Inflammatory macrophage treated with lipopolysaccharide for 4 hours (primary cell): ENCODE data around the gene DCLK2.

Source experiments
- DNase-seq: peaks from one replicate; pipeline ENCODE4 v3.0.0-alpha.2; 2020

Gene DCLK2

DNA sequence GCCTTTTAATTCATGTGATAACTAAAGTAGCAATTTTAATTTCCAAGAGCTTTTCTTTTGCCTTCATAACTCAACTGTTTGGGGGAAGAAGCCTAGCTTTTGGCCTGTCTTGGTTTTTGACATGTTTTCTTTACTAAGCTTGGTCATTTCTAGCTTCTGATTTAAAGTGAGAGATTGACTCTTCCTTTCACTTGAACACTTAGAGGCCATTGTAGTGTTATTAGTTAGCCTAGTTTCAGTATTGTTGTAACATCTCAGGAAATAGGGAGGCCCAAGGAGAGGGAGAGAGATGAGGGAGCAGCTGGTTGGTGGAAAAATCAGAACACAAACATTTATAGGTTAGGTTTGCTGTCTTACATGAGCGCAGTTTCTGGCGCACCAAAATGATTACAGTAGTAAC lies 44.8 kb downstream of the DCLK2 start:
- no peak for DNase-seq

DNA sequence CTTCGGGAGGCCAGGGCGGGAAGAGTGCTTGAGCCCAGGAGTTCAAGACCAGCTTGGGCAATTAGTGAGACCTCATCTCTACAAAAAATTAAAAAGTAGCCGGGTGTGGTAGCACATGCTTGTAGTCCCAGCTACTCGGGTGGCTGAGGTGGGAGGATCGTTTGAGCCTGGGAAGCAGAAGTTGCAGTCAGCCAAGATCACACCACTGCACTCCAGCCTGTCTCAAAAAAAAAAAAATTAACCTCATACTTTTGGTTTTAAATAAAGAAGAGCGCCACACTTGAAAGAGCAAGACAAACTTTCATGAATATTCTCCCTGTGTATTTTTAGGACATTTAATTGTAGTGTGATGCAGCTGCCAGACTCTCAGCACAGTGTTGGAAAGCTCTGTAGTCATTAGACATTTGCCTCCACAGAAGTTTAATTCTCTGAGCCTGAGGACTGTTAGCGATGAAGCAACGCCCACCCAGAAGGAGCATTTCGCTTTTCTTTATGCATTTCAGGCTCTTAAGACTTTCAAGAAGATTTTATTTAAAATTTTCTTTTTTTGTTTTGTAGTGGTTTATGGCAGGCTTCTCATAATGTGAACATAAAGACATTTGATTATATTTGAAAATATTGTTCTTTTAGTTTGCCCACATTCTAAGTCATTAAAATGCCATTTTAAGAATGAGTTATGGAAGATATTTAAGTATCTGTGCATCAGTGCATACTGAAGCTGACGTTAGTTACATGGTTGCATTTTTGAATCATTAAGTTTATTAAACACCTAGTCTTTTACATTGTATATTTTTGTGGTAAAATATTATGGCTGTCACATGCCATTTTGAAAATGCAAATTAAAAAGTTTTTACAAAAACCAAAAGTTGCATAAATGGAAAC lies 45.8 kb downstream of the DCLK2 start:
- DNase-seq, result peak; percentile 21

DNA sequence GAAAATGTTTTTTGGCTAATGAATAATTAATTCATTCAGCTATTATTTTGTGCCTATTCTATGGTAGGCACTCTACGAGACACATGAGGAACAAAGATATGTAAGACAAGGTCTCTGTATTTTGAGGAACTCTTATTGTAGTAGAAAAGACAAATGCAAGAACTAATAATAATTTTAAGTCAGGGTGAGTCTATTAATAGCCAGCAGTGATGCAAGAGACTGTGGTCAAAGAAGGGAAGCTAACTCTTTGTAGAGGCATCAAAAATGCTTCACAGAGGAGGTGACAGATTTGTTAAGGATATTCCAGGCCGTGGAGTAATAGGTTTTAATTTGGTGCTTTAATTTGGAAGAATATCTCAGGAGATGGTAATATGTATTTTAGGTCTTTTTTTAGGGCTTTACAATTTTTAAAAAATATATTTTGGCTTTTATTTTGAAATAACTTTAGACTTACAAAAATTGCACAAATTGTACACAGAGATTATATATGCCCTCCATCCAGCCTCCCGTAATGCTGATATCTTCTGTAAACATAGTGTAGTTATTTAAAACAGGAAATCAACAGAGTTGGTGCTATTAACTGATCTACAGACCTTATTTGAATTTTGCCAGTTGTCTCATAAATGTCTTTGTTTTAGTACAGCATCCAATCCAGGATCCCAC lies 48.1 kb downstream of the DCLK2 start:
- DNase-seq, result peak; percentile 79

DNA sequence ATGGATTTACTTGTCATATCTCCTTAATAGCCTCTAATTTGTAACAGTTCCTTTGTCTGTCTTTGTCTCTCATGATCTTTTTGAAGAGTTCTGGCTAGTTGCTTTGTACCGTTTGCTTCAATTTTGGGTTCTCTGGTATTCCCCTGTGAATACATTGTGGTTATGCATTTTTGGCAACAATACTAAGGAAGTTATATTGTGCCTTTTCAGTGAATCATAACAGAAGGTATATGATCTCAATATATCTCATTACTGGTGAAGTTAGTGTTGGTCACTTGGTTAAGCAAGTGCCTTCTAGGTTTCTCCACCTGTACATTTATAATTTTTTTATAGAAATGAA lies 48.6 kb downstream of the DCLK2 start:
- peak; percentile 27 for DNase-seq

DNA sequence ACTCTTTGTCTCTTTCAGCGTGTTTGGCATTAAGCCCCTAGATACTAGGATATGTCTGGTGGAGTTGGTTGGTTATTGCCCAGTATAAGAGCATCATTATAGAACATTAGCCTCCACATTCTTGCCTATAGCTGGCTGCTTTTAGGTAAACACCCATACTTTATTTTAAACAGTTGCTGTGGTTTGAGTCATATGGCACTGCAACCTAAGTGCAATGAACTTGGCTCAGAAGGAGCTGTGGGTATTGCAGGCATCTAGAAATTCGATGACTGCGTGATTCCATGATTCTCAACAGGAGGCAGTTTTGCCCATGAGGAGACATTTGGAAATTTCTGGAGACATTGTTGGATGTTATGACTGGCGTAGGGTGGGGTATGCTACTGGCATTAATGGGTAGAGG lies 49.5 kb downstream of the DCLK2 start:
- no peak for DNase-seq

DNA sequence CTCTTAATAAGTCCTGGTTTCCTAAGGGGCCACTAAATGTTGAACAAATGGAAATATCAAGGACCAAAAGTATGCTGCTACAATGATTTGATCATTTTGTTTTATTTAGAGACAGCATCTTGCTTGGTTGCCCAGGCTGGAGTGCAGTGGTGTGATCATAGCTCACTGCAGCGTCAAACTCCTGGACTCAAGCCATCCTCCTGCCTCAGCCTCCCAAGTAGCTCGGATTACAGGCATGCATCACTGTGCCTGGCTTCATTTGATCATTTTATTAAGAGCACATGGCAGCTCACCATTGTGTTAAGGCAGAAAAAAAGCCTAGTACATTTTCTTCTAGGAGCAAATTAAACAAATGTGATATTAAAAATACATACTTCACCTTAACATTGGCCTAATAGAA lies 52.7 kb downstream of the DCLK2 start:
- DNase-seq, result no peak

DNA sequence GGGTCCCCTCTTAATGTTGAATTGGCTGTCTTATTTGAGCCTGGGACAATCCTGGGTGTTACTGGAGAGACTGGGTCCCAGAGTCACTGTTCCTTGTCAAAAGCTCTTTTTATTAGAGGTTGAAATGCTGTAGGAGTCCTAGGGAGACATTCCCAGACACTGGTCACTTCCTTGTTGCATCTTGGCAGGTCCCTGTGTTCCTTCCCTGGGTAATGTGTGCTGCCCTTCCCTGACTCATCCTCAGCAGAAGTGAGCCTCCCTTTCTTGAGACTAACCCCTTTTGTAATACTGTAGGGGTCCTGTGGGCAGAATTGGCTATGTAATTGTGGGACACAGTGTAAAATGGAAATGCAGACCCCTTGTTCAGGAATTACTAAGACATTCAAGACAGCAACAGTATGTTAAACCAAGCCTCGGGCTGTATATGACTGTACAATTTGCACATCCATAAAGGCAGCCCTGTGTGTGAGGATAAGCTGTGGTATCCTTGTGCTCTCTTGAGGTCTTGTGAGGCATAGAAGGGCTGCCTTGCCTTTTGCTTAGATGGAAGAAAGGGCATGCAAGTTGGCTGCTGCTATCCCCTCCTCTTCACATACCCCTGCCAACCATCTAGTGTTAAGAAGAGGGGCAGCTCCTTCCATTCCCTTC lies 53.5 kb downstream of the DCLK2 start:
- no peak for DNase-seq

DNA sequence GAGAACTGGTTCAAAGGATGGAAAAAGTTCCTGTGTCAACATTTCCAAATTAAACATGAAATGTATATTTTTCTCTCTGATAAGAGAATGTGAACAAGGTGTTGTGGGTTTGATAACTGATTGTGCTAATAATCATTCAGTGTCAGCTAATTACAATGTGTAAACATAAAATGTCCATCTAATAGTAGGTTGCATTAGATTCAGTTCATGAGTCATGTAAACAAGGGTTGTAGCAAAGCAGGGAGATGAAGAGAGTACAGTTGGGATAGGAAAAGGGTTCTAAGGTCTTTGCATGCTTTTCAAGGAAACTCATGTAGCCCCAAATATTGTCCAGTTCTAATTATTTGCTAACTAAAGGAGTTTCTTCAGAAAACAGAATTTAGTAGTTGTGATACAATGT lies 55.4 kb downstream of the DCLK2 start:
- no peak for DNase-seq

DNA sequence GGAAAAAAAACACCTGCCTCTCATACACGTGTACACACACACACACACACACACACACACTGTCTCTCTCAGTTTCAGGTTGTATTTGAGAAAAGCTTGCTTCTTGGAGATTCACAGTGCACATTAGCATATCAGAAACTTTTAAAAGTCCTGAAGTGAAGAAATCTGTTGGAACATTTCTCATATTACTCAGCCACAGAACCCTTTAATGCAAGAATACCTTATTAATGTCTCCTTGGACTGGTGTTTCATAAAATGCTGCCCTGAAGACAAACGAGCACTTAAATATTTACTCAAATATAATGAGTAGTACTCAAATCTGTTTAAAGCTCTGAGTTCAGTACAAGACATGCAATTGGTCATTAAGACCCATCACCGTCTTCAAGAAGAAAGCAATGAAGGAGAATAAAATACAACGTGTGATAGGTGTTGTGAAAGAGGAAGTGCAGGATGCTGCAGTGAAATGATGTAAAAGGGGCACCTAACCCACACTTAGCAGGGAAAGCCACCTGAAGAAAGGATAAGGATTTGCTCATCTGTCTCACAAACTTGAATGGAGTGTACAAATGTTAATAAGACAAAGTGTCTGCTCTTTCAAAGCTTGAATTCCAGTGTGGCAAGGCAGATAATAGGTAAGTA lies 57.0 kb downstream of the DCLK2 start:
- no peak for DNase-seq

DNA sequence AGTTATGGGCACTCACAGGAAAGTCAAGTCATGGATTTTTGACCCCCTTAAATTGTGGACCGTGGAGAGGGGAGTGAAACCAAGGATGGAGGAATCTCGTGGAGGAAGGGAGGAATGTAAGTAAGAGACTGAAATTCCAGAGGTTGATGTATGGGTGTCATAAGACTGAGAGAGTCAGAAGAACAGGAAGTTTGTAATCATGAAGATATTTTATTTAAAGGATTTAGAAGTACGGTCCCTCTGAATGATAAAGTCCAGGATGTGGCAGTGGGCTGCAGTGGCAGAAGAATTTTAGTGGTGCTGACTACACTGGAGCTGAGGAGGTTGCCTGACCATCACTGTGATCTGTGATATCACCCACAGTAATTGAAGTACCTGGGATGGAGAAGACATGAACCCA lies 57.8 kb downstream of the DCLK2 start:
- no peak for DNase-seq

DNA sequence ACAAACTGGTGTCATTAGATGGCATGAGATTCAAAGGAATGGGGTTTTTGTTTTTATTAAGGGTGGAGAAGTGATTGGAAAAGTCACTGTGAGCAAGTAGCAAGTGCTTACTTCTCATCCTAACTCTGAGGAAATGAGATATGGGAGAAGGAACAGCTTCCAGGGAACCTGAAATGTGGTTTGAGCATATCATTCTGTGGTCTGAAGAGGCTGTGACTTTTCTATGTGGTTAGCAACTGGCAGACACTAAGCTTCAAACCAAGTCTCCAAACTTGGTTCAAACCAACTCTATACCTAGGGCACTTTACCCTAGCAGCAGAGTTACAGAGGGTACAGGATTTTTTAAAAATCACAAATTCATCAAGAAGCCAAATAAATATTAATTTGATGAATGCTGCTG lies 58.2 kb downstream of the DCLK2 start:
- DNase-seq, result no peak

DNA sequence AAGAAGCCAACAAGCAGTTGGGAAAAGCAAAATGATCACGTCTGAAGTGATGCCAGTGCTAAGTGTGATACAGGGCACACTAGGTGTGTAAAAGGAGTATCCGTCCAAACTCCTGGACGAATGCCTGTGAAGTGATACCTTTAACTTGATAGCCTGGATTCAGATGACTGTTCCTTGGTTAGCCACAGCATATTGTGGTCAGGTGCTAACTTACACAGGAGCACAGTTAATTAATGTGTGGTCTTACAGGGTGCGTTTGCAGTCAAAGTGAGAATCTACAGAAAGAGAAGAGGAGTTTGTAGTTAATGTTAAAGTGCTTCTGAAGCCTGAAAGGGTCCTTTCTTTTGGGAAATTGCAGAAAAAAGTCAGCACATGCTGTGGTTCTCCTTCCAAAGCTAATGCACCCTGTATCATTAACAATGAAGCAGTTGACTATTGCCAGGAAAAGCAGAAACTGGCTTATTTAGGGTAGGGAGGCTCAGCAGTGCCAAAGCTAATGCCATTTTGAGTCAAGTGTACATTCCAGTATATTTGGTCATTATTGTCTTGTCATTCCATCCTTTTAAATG lies 61.1 kb downstream of the DCLK2 start:
- DNase-seq, result no peak

DNA sequence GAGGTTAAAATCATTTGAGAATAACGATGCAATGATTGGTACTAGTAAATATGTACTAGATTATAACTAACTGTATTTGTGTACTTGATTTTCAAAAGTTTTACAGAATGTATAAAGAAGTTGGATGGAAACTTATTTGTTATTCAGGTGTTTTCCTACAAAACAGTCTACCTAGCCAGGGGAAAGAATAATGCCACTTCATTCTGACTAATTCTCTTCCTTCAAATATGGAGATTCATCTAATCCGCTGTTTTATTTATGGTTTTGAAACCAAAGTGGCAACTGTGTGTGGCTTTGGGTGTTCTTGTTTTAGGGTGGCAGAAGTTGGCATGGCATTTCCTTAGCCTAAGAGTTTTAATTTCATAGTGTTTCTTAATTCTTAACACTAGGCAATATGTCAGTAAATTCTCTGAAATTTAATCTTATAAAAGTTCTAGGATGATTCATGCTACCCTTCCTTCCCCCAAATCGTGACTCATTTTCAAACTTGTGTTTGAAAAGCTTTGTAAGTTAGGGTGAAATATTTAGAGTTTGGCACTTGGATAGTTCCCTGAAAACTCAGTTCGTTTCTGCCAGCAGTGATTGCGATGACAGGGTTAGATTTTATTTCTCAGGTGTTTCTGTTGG lies 62.6 kb downstream of the DCLK2 start:
- peak; percentile 15 for DNase-seq

DNA sequence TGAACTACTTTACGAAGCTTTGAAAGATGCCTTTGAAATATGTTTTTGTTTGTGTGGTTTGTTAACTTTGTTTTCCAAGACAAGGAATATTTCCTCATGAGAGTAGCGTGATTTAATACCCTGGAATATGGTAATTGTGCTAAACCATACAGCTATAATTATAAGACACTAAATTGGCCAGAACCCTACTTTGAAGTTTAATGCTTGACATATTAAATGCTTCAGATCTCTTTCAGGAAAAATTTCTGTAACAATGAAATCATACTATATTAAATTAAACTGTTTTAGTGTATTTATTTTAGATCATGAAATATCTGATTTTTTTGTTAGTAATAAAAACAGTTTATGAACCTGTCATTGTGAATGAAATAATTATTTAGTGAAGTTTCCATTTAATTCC lies 63.5 kb downstream of the DCLK2 start:
- DNase-seq, result no peak

DNA sequence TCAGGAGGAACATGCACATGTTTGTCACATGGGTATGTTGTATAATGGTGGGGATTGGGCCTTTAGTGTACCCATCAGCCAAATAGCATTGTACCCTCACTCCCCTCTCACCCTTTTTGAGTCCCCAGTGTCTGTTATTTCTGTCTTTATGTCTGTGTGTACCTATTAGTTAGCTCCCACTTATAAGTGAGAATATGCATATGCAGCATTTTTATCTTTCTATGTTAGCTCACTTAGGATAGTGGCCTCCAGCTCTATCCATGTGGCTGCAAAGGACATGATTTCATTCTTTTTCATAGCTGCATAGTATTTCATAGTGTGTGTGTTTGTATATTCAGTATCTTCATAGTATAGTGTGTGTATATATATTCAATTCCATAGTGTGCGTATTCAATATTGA lies 64.6 kb downstream of the DCLK2 start:
- no peak for DNase-seq

DNA sequence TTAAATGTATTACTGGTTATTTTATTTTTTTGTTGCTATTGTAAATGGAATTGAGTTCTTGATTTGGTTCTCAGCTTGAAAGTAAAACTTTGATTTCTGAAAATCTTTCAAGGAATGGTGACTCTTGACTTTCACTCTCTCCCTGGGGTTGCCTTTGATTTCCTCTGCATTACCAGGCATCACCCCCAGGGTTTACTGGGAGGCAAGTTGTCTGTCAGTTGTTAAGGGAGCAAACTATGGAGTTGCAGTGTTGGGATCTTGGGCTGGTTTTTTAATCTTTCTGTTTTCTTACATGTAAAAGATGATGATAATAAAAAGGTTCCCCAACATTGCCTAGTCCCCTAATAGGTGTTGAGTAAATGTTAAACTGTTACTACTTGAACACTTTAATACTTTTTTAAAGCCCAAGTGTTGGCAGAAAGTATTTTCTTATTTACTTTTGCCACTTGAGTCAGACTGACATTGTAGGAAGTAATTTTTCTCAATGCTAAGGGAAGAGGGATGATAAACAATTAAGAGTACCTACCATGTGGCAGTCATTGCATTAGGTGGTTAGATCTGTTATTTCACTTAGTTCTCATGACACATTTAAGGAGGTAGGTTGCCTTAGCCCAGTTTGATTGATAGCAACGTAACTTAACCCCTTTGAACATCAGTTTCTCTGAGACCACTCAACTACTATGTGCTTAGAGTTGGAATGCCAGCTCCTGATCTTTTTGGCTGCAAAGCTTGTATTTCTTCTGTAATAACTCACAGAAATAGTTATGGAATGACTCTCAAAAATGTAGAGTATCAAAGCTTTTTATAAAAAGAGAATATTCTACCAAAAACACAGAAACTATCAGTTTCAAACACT lies 67.1 kb downstream of the DCLK2 start:
- no peak for DNase-seq

DNA sequence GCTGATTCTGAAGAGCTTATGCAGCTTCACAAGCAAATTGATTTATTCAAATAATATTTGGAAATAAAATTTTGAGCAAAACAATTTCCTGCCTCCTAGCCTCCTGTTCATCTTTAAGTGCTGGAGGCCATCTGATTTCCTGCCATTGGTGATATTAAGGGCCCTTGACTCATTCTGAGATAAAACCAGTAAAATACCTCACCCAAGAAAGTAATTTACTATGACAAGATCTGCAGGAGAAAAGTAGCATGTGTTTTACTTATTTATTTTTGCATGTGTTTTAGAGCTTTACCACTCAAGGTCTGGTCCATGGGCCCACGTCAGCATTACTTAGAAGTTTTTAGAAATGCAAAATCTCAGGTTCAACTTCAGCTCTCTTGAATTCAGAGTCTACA lies 67.7 kb downstream of the DCLK2 start:
- DNase-seq, result no peak

DNA sequence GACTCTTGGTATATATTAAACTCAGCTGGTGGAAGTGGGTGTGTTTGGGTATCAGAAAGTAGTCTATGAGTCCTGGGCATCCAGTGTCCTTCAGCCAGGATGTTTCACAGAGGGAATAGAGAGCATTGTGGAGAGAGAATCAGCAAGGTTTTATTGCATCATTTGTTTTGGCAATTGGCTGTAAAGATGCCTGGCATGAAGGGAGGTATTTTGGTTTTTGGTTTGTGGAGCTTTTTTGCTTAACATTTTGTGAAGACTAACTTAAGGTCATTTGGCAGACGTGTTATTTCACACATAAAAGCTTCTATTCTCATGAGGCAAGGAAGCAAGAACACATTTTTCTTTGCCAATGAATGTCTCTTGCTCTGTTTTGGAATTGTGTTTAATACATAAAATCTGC lies 71.1 kb downstream of the DCLK2 start:
- no peak for DNase-seq

DNA sequence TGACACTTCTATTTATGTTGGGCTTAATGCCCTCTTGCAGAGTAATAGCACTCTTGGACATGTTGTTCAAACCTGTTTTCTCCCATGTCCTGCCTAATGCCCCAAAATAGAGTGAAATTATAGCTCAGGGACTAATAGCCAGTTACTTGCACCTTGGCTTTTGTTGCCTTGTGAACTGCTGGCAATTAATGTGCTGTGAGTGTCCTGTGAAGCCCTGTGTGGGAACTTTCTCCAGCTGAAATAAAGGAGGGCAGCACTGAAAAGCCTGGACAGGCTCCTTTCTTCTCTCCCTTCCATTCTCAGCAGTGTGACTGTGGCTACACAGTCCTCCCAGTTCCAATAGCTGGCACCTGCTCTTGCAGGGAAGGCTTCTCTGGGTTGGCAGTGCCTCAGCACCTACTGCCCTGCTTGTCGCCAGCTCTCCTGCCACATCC lies 72.4 kb downstream of the DCLK2 start:
- DNase-seq, result no peak

DNA sequence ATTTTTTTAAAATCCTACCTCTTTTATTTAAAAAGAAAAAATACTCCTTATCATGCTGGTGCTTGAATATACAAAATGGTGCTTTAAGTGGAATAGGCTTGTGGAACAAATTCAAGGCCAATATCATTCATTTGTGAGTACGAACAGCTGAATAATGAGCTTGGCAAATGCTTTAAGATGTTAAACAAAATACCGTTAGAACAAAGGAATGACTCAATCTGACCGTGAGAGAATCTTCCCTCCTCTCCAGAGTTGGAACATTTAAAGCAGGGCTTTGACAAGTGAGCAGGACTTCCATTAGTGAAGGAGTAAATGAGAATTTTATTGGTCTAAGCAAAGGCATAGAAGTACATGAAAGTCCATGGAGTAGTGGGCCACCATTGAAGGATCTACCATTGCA lies 74.5 kb downstream of the DCLK2 start:
- DNase-seq, result no peak

DNA sequence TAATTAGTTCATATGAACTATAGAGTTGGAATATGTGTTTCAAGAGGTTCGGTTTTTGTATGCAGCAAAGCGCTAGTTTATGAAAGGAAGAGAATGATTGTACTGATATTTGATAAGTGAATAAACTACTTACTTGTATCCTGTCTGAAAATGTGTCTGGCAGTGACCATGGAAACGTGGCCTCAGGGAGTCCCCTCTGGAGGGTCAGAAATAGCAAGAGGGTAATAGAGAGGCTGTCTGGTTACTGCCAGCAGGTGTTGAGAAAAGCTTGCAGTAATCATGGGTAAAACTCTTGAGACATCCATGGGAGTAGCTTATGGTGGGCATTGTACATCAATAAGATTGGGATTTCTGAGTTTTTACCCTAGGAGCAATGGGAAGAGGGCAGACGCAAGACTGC lies 77.1 kb downstream of the DCLK2 start:
- no peak for DNase-seq

DNA sequence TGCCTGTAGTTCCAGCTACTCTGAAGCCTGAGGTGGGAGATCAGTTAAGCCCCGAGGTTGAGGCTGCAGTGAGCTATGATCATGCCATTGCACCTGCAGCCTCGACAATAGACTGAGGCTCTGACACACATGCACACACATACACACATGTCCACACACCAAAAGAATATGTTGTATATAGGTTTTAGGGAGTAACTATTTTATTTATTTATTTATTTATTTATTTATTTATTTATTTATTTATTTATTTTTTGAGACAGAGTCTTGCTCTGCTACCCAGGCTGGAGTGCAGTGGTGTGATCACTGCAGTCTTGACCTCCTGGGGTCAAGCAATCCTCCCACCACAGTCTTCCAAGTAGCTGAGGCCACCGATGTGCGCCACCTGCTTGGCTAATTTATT lies 78.3 kb downstream of the DCLK2 start:
- DNase-seq, result no peak
